Measurements from ENCODE around the gene VPS13C.

DNA sequence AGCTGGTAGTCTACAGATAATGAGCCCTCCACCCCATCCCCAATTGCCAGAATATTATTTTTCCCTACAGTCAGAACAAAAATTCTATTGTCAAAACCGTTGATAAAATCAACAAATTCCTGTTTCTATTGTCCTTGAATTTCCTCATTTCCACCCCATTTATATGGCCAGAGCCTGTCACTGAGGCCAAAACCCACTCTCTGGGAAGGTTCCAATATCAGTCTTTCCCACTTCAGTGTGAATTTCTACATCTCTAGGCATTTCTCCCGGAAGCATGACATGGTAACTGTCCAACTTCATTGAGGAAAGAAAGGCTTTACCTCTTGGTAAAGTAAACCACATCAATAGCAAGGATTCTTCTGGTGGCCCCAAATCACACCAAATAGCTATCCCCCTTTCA is 48.2 kb upstream of the VPS13C start:
- no peak for TF ChIP-seq FOXK2 (IDR thresholded peaks at IDR 0.05)
- TF ChIP-seq SUZ12 (IDR thresholded peaks at IDR 0.05), result no peak
- no peak for TF ChIP-seq FOXM1 (IDR thresholded peaks at IDR 0.05; ENCODE audit: borderline replicate concordance)
- no peak for TF ChIP-seq BHLHE40 (IDR thresholded peaks at IDR 0.05; ENCODE audit: borderline replicate concordance)
